Esophagus muscularis mucosa (tissue), 3 donors: Measurements from ENCODE around the gene COLQ.

Experiments
- CTCF ChIP-seq, 3 experiments: fragments of 200-600 bp in 2 of 3; fragments of 450-650 bp in 1 of 3; sonication (generic) in 2 of 3; IDR thresholded peaks; one replicate each; pipeline ENCODE4 v1.5.1; 2017 to 2019; ENCODE audit warnings: antibody characterized with exemption in 3 of 3, mild to moderate bottlenecking in 2 of 3, moderate library complexity in 1 of 3
- POLR2AphosphoS5 ChIP-seq, 2 donors: sonication (generic); formaldehyde crosslinking; IDR thresholded peaks; one replicate each; pipeline ENCODE4 v1.6.1; 2017; ENCODE audit warnings: antibody characterized with exemption in 2 of 2

DNA sequence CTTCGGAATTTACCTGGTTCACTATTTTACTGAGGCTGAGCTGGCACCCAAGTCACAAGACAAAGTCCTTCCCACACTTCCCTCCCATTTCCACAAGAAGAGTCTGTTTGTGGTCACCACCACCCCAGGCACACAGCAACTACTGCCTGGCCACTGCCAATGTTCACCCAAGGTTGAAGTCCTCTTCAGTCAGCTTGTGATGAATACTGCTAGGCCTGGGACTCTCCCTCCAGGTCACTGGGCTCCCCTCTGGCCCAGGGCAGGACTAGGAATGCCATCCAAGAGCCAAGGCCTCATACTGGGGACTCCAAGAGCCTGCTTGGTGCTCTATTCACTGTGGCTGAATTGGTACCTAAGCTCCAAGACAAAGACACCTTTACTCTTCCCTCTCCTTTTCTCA lies 30.4 kb upstream of the COLQ start:
- TF ChIP-seq CTCF (IDR thresholded peaks at IDR 0.05) (no peak), POLR2AphosphoS5 (IDR thresholded peaks at IDR 0.05) (no peak)
